Activated CD4-positive, alpha-beta memory T cell treated with anti-CD3 and anti-CD28 coated beads for 36 hours (primary cell): Measurements from ENCODE around the gene BPI. TPM values are rescaled to one million over a fixed set of nuclear protein-coding genes. Genes with fewer than 3 reads are reported as not detected.
"Not testable (repeated sequence)": the region's sequence is repeated elsewhere in the genome, so short reads cannot be mapped to it uniquely, and the experiment has no call there.

ENCODE experiments used
- CTCF ChIA-PET: fragments of 350-600 bp; sonication (Branson Sonifier 250); formaldehyde crosslinking; loops from one replicate; lab custom pipeline; 2021; ENCODE audit warnings: antibody characterized with exemption, inconsistent platforms; lab: Charles Lee
- POLR2A ChIA-PET: fragments of 350-600 bp; sonication (Branson Sonifier 250); formaldehyde crosslinking; loops from one replicate; lab custom pipeline; 2021; ENCODE audit warnings: antibody characterized with exemption; lab: Charles Lee
- DNase-seq: peaks from one replicate; pipeline ENCODE4 v3.0.0-alpha.2; 2020
- H3K27ac Mint-ChIP-seq: one replicate; pipeline ENCODE4 v1.8.0; 2021; ENCODE audit warnings: mixed read lengths
- H3K27me3 Mint-ChIP-seq: one replicate; pipeline ENCODE4 v1.8.0; 2021; ENCODE audit warnings: mixed read lengths
- H3K36me3 Mint-ChIP-seq: one replicate; pipeline ENCODE4 v1.8.0; 2021; ENCODE audit warnings: mixed read lengths
- H3K4me1 Mint-ChIP-seq: one replicate; pipeline ENCODE4 v1.8.0; 2021; ENCODE audit warnings: low read depth, mixed read lengths
- H3K4me3 Mint-ChIP-seq: one replicate; pipeline ENCODE4 v1.8.0; 2021; ENCODE audit warnings: mild to moderate bottlenecking, mixed read lengths
- H3K9me3 Mint-ChIP-seq: one replicate; pipeline ENCODE4 v1.8.0; 2021; ENCODE audit warnings: mixed read lengths
- intact Hi-C: fragments of 100-400 bp; cut with micrococcal nuclease; formaldehyde crosslinking; loops from one replicate; pipeline ENCODE4 v1.15.1; 2023
- total RNA-seq, 2 experiments: library from RNA; stranded (reverse); gene quantifications; one replicate each; pipeline ENCODE4 v1.2.3, GENCODE V29; 2021

BPI gene
- total RNA-seq, 2 experiments from 2014 or later = not detected

DNA sequence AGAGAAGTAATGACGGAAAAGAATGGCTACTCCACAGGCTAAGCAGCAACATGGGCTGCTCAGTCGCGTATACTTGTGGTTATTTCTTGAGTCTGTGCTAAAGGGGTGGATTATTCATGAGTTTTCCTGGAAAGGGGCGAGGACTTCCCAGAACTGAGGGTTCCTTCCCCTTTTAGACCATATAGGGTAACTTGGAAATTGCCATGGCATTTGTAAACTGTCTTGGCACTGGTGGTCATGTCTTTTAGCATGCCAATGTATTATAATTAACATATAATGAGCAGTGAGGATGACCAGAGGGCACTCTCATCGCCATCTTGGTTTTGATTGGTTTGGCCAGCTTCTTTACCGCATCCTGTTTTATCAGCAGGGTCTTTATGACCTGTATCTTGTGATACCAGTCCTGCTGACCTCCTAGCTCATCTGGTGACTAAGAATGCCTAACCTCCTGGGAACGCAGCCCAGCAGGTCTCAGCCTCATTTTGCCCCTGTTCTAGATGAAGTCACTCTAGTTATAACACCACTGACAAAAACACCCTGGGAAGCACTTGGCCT is 53.8 kb downstream of the BPI start:
- intact Hi-C loops = no loop called here
- no peak for DNase-seq
- Mint-ChIP-seq H3K36me3 (no peaks in the 10 kb centered on the region), H3K27me3 (no peaks in the 10 kb centered on the region), H3K4me1 (no peaks in the 10 kb centered on the region), H3K9me3 (no peaks in the 10 kb centered on the region), H3K4me3 (no peak overlapping the region), H3K27ac (no peak overlapping the region)
- CTCF ChIA-PET = interaction anchor here (1.0 to 1.4 kb wide), 5 partner anchors 16 to 284 kb away, joined by 3 to 8 read pairs (median 4); no protein-coding TSS in a partner anchor
- POLR2A ChIA-PET = no interaction called here

DNA sequence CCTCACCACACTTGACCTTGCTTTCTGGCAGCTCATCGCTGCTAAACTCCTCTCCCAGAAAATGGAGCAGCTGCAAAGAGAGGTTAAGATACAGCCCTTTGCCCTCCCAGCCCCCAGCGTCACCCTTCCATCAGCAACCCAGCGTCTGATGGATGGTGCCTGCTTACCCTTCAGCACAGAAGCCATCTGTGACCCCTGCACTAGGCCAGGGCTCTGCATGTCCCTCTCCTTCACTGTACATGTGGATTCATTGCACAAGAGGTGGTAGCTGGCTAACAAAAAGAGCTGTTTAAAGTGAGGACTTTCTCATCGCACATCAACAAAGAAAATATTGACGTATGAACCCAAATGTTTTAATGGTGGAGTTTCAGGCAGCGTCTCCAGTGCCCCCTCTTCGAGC is 54.6 kb downstream of the BPI start:
- no peak for DNase-seq
- no peaks in the 10 kb centered on the region for H3K9me3 Mint-ChIP-seq
- no peak overlapping the region for H3K4me3 Mint-ChIP-seq
- H3K36me3 Mint-ChIP-seq = no peaks in the 10 kb centered on the region
- intact Hi-C loops = no loop called here
- no peak overlapping the region for H3K27ac Mint-ChIP-seq
- ChIA-PET POLR2A (no interaction called here), CTCF (interaction anchor here (1.4 kb wide), 1 partner anchor 18 kb away, joined by 3 read pairs; no protein-coding TSS in a partner anchor)
- H3K4me1 Mint-ChIP-seq = no peaks in the 10 kb centered on the region
- no peaks in the 10 kb centered on the region for H3K27me3 Mint-ChIP-seq

DNA sequence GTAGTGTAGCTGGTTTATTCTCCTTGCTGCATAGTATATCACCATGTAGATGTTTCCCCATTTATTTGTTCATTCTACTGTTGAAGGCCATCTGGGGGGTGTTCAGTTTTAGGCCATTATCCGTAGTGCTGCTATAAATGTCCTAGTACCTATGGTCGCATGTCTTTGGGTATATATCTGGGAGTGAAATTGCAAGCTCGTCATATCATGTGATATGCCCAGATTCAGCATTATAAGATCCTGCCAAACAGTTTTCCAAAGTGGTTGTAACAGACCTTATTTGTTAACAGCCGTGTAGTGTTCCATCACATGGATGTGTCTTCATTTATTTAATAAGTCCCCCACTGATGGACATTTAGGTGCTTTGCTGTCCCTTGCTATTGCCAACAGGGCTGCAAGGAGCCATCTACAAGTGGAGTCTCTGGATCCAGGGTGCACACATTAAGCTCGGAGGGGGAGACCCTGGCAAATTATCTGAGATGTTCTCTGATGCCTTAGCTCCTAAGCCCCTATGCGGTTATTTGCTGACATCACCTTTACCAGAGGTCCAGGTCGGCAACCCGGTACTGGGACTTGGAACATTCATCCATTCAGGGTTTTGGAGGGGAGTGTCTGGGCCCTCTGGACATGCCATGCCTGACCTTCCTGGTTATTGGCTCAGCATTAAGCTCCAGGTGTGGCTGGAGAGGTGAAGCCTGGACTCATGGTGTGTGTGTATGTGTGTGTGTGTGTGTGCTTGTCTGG is 59.2 kb downstream of the BPI start:
- no peaks in the 10 kb centered on the region for H3K4me1 Mint-ChIP-seq
- H3K9me3 Mint-ChIP-seq = no peaks in the 10 kb centered on the region
- no peaks in the 10 kb centered on the region for H3K36me3 Mint-ChIP-seq
- no peaks in the 10 kb centered on the region for H3K27me3 Mint-ChIP-seq
- no peak overlapping the region for H3K4me3 Mint-ChIP-seq
- no peak overlapping the region for H3K27ac Mint-ChIP-seq
- intact Hi-C loops = no loop called here
- CTCF ChIA-PET = no interaction called here
- POLR2A ChIA-PET = no interaction called here
- DNase-seq = no peak

DNA sequence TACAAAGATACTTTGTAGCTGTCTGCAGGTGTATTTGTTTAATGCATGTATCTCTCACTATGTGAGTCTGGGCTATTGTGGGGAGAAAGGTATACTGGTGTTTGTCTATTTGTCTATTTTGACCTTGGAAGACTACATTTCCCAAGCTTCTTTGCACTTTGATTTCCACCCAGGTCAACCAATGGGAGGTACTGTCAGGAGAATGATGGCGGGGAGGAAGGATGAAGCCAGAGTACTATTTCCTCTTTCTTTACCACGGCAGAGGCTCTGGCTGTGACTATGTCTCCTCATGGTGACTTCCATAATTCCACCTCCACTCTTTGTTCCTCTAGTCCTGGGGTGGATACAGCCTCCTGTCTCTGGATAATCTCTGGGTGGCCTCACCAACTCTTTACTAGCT is 65.4 kb downstream of the BPI start:
- no peak overlapping the region for H3K27ac Mint-ChIP-seq
- no peaks in the 10 kb centered on the region for H3K4me1 Mint-ChIP-seq
- CTCF ChIA-PET = no interaction called here

DNA sequence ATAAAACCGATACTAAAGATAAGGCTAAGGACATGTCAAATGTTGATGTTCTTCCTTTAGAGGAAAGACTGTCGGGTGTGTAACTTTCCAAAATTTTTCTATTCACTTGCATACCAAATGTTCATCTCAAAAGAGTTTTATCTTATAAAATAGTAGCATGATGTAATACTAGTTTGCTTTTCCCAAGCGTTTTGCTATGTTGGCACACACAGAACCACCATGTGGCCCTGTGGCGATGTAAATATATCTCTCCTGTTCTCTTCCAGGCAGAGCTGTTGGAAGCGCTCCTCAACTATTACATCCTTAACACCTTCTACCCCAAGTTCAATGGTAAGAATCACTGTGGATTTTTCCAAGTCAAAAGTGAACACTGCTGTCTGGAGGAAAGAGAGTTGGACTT is 68.8 kb downstream of the BPI start:
- H3K4me1 Mint-ChIP-seq = no peaks in the 10 kb centered on the region
- H3K36me3 Mint-ChIP-seq = no peaks in the 10 kb centered on the region
- peaks cover 5% of the 10 kb centered on the region for H3K27me3 Mint-ChIP-seq
- DNase-seq = no peak
- CTCF ChIA-PET = interaction anchor here (2.3 kb wide), 1 partner anchor 16 kb away, joined by 6 read pairs; no protein-coding TSS in a partner anchor
- no peak overlapping the region for H3K27ac Mint-ChIP-seq
- no peaks in the 10 kb centered on the region for H3K9me3 Mint-ChIP-seq
- H3K4me3 Mint-ChIP-seq = no peak overlapping the region
- POLR2A ChIA-PET = no interaction called here
- intact Hi-C loops = no loop called here

More for the DNA sequence above, 65.4 kb downstream of the BPI start:
- H3K36me3 Mint-ChIP-seq = no peaks in the 10 kb centered on the region
- no peaks in the 10 kb centered on the region for H3K9me3 Mint-ChIP-seq
- no peak overlapping the region for H3K4me3 Mint-ChIP-seq
- no peak for DNase-seq
- peaks cover 2% of the 10 kb centered on the region for H3K27me3 Mint-ChIP-seq
- intact Hi-C loops = no loop called here
- POLR2A ChIA-PET = no interaction called here

DNA sequence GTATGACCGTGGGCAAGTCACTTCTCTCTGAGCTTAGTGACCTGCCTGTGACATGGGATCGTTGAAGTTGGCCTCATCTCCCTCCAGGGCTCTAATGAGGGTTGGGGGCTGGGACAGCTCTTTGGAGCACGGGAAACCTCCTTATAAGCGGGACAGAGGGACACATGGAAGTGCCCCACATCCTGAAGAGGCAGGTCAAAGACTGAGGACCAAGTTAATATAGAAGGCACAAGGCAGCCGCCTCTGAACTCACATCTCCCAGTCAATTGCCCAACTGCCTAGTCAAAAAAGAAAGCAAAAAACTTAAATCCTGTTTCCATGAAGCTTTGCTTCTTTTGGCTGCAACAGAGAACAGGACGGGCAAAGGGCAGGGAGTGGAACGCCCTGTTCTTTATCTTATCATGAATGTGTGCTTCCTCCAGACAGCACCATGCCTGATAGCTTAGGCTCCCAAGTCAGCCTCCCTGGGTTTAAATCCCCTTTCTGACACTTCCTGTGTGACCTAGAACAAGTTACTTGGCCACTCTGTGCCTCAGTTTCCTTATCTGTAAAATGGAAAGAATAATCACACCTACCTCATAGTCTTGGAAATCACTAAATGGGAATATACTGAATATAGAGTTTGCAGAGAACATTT is 69.4 kb downstream of the BPI start:
- intact Hi-C loops = no loop called here
- no peak overlapping the region for H3K4me3 Mint-ChIP-seq
- DNase-seq = no peak
- no peaks in the 10 kb centered on the region for H3K9me3 Mint-ChIP-seq
- POLR2A ChIA-PET = no interaction called here
- no peaks in the 10 kb centered on the region for H3K4me1 Mint-ChIP-seq
- no peaks in the 10 kb centered on the region for H3K36me3 Mint-ChIP-seq
- peaks cover 5% of the 10 kb centered on the region for H3K27me3 Mint-ChIP-seq
- H3K27ac Mint-ChIP-seq = no peak overlapping the region
- CTCF ChIA-PET = interaction anchor here (2.3 kb wide), 1 partner anchor 17 kb away, joined by 6 read pairs; no protein-coding TSS in a partner anchor

DNA sequence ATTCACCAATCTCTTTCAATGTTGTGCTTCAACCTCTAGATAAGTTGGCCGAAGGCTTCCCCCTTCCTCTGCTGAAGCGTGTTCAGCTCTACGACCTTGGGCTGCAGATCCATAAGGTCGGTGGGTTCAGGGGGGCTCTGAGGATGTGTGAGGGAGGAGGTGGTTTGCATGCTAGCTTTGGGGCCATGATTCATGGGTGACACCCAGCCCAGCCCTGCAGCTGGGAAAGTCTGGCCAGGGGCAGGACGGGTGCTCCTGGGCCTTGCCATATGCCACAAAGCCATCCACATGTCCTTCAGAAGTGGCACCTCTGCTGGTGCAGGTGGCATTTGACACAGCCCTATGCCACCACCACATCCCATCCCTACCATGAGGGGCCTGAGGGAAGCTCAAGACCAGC is 69.9 kb downstream of the BPI start:
- Mint-ChIP-seq H3K4me1 (no peaks in the 10 kb centered on the region), H3K27me3 (peaks cover 5% of the 10 kb centered on the region), H3K27ac (no peak overlapping the region), H3K4me3 (no peak overlapping the region), H3K9me3 (no peaks in the 10 kb centered on the region), H3K36me3 (no peaks in the 10 kb centered on the region)
- intact Hi-C loops = no loop called here
- ChIA-PET CTCF (no interaction called here), POLR2A (interaction anchor here (0.6 kb wide), 1 partner anchor 360 kb away, joined by 3 read pairs; no protein-coding TSS in a partner anchor)
- no peak for DNase-seq

DNA sequence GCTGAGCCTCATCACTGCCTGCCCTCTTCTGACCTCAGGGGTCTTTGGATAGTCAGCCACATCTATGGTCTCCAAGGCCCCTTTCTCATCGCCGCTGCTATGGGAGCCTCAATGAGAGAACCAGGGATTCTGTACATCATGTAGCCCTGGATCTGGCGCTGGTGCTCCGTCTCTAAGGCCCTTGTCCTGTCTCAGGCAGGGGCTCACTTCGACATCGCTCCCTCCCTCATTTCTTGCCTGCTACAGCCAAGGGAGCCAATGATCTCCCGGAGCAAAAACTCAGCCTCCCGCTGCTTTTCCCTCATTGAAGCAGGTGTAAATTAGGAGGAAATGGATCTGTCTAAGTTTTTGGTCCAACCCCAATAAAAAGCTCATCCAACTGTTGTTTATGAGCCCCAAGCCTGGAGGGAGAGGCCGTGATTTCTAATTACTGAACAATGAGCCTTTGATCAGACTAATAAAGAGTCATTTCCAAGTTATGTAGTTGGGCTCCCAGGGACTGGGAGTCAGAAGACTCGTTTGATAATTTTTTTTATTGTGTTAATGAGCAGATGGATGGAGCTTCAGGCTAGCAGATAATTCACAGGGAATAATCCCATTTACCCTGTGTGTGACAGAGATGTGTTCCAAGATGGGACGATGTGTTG is 73.2 kb downstream of the BPI start:
- peaks cover 5% of the 10 kb centered on the region for H3K27me3 Mint-ChIP-seq
- intact Hi-C loops = no loop called here
- no peaks in the 10 kb centered on the region for H3K9me3 Mint-ChIP-seq
- no peak overlapping the region for H3K27ac Mint-ChIP-seq
- no peaks in the 10 kb centered on the region for H3K4me1 Mint-ChIP-seq
- DNase-seq = no peak
- CTCF ChIA-PET = interaction anchor here (1.2 kb wide), 1 partner anchor 19 kb away, joined by 3 read pairs; no protein-coding TSS in a partner anchor
- POLR2A ChIA-PET = no interaction called here
- no peaks in the 10 kb centered on the region for H3K36me3 Mint-ChIP-seq
- no peak overlapping the region for H3K4me3 Mint-ChIP-seq

DNA sequence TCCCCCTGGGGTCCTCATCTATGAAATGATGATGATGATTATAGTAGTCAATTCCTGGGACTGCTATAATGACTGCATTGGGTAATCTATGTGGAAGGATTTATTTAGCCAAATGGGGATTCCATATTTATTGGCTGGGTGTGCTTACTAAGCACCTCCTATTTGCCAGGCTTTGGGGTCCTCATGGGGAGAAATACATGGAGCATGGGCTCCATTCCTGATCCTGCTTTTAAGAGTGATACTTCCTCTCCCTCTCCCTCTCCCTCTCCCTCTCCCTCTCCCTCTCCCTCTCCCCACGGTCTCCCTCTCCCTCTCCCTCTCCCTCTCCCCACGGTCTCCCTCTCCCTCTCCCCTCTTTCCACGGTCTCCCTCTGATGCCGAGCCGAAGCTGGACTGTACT is 73.9 kb downstream of the BPI start:
- intact Hi-C loops, H3K27ac Mint-ChIP-seq, H3K27me3 Mint-ChIP-seq, CTCF ChIA-PET, POLR2A ChIA-PET, H3K4me1 Mint-ChIP-seq, H3K4me3 Mint-ChIP-seq, DNase-seq, H3K36me3 Mint-ChIP-seq, H3K9me3 Mint-ChIP-seq: not testable (repeated sequence)

DNA sequence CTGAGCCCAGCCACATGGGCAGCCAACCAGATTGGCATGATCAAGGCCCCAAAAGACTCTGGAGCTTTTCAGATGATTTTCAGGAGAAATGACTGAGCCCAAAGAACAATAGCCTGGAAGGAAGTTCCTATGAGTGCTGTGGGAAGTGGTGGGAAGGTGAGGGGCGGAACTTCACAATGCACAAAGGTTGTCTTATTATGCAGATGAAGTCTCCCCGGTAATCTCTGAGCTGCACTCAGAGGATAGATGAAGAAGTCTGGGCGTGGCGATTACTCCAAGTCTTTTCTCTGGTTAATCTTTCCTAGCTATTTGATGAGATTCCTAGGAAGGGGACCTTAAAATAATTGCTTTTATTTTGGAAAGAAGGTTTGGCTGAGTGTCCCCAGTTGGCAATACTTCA is 79.2 kb downstream of the BPI start:
- Mint-ChIP-seq H3K4me3 (no peak overlapping the region), H3K9me3 (no peaks in the 10 kb centered on the region), H3K36me3 (no peaks in the 10 kb centered on the region), H3K27ac (no peak overlapping the region), H3K27me3 (peaks cover 10% of the 10 kb centered on the region), H3K4me1 (no peaks in the 10 kb centered on the region)
- ChIA-PET CTCF (no interaction called here), POLR2A (no interaction called here)
- DNase-seq = no peak
- intact Hi-C loops = no loop called here

DNA sequence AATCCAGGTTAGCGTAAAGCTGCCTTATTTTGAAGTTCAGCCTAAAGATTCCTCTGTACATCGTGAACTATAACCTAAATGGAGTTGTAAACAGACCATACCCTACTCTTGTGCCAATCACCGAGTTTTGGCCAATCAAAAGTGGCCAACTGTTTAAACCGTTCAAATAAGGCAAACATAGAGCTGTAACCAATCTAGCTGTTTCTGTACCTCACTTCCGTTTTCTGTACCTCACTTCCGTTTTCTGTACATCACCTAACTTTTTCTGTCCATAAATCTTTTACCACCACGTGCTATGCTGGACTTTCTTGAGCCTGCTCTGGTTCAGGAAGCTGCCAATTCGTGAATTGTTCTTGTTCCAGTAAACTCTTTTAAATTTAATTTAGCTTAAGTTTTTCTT is 82.0 kb downstream of the BPI start:
- CTCF ChIA-PET = no interaction called here
- no peak for DNase-seq
- POLR2A ChIA-PET = no interaction called here
- H3K4me3 Mint-ChIP-seq = no peak overlapping the region
- H3K9me3 Mint-ChIP-seq = no peaks in the 10 kb centered on the region
- no peaks in the 10 kb centered on the region for H3K36me3 Mint-ChIP-seq
- intact Hi-C loops = no loop called here
- H3K4me1 Mint-ChIP-seq = no peaks in the 10 kb centered on the region
- H3K27me3 Mint-ChIP-seq = peaks cover 10% of the 10 kb centered on the region
- H3K27ac Mint-ChIP-seq = no peak overlapping the region

DNA sequence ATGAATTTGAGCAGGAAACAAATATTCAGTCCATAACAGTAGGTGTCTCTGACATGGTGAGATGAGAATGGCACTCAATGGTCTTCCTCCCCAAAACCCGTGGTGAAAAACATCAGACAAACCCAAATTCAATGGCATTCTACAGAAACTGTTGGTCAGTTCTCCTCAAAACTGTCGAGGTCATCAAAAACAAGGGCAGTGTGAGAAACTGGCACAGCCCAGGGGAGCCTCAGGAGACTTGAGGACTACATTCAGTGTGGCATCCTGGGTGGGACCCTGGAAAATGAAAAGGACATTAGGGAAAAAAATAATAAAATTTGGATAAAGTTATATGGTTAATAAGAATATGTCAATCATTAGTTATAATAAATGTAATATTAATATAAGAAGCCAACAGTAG is 82.9 kb downstream of the BPI start:
- no peaks in the 10 kb centered on the region for H3K9me3 Mint-ChIP-seq
- POLR2A ChIA-PET = no interaction called here
- H3K27me3 Mint-ChIP-seq = peaks cover 10% of the 10 kb centered on the region
- H3K4me3 Mint-ChIP-seq = no peak overlapping the region
- H3K27ac Mint-ChIP-seq = no peak overlapping the region
- no peak for DNase-seq
- CTCF ChIA-PET = no interaction called here
- H3K4me1 Mint-ChIP-seq = no peaks in the 10 kb centered on the region
- intact Hi-C loops = no loop called here
- no peaks in the 10 kb centered on the region for H3K36me3 Mint-ChIP-seq
